Measurements from ENCODE around the gene ISL1. TPM values are rescaled to one million over a fixed set of nuclear protein-coding genes. Genes with fewer than 3 reads are reported as not detected.

Gene ISL1
- total RNA-seq, 1 donor from 2014 or later, result 25.0 TPM

GRCh38 chr5:51380603-51381207, 2.5 kb upstream of the ISL1 start:
- TF ChIP-seq POLR2A (IDR thresholded peaks at IDR 0.05) (no peak), CTCF (IDR thresholded peaks at IDR 0.05) (peak; percentile 3 to 46 (median 38)), POLR2AphosphoS5 (IDR thresholded peaks at IDR 0.05; ENCODE audit: insufficient read depth in 1 of 2, low read depth in 1 of 2) (no peak)
- peaks cover 11% of the 10 kb centered on the region for H3K4me1 ChIP-seq
- DNase-seq (ENCODE audit: extremely low spot score in 2 of 2), result no peak
- intact Hi-C loops (cut with DNase I), result loop anchor here (10.0 kb wide), 1 partner anchor 1414 kb away; no protein-coding TSS in a partner anchor
- no peaks in the 10 kb centered on the region for H3K27me3 ChIP-seq
- no peaks in the 10 kb centered on the region for H3K36me3 ChIP-seq
- H3K9me3 ChIP-seq, result no peaks in the 10 kb centered on the region
- H3K4me3 ChIP-seq, result peak overlapping the region; percentile 70 to 78
- peak overlapping the region; percentile 99 for H3K27ac ChIP-seq

DNA sequence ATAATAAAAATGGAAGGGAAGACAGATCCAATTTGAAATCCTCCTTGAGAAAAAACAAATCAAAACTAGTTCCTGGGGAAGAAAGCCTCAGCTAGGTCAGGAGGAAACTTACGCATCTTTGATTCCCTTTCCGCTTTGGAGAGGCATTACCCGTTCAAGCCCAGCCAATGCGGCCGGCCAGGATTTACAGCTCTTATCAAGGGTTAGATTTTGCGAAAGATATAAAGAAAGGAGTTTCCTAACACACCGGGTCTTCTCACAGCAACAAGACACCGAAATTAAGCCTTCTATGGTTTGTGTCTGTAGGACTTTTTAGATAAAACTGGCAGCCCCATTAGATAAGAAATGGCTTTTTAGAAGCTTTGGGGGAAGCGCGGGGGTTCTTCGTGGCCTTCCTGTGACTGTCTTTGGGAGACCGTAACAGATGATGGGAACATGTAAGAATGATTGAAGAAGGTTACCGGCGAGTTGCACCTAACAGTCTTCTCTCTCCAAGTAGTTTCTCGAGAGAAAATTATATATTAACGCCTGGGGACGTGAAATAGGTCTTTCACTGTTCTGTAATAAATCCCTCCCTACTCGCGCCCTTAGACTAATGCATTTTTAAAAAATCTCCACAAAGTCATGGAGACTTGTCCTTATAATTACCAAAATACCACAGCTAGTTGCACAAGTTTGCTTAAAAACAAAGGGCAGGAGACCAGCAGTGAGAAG, 1.3 kb upstream of the ISL1 start:
- H3K27ac ChIP-seq, result peak overlapping the region; percentile 99
- peak overlapping the region; percentile 70 to 78 for H3K4me3 ChIP-seq
- no peaks in the 10 kb centered on the region for H3K27me3 ChIP-seq

DNA sequence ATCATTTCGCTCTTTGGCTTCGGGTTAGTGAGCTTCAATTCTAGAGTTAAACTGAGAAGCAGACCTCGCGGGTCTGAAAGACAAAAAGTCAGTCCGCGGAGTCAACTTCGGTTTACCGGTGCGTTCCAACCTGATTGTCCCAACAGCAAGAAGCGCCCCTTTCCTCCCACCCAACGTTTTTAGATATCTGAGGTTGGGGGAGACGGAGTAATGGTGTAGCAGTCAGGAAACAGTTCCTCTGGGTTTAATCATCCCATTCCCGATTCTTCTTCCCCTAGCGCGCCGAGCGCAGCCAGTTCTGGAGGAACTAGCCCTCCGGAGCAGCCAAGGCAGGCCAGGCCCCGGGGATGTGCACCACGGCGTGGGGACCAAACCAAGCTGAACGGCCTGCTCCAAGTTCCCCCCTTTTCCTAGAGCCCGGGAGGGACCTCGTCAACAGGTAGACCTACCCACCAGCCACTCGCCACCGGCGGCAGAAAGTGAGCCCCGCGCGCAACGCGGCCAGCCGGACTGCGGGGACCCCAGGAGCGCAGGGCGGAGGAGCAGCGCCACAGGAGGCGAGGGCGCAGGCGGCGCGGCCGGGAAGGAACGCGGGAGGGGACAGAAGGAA, 622 bp upstream of the ISL1 start:
- H3K9me3 ChIP-seq, result no peaks in the 10 kb centered on the region
- DNase-seq (ENCODE audit: extremely low spot score in 2 of 2), result no peak
- no peaks in the 10 kb centered on the region for H3K4me1 ChIP-seq
- no peaks in the 10 kb centered on the region for H3K27me3 ChIP-seq
- TF ChIP-seq CTCF (IDR thresholded peaks at IDR 0.05) (no peak), POLR2A (IDR thresholded peaks at IDR 0.05) (no peak), POLR2AphosphoS5 (IDR thresholded peaks at IDR 0.05; ENCODE audit: insufficient read depth in 1 of 2, low read depth in 1 of 2) (no peak)
- peak overlapping the region; percentile 70 to 78 for H3K4me3 ChIP-seq
- no peaks in the 10 kb centered on the region for H3K36me3 ChIP-seq
- peak overlapping the region; percentile 99 for H3K27ac ChIP-seq
- intact Hi-C loops (cut with DNase I), result loop anchor here (10.0 kb wide), 1 partner anchor 1412 kb away; no protein-coding TSS in a partner anchor

More for the DNA sequence above, 1.3 kb upstream of the ISL1 start:
- Histone ChIP-seq H3K36me3 (no peaks in the 10 kb centered on the region), H3K4me1 (no peaks in the 10 kb centered on the region), H3K9me3 (no peaks in the 10 kb centered on the region)
- intact Hi-C loops (cut with DNase I), result loop anchor here (10.0 kb wide), 1 partner anchor 1413 kb away; no protein-coding TSS in a partner anchor
- DNase-seq (ENCODE audit: extremely low spot score in 2 of 2), result no peak
- no peak for TF ChIP-seq POLR2AphosphoS5 (IDR thresholded peaks at IDR 0.05; ENCODE audit: insufficient read depth in 1 of 2, low read depth in 1 of 2)
- no peak for TF ChIP-seq CTCF (IDR thresholded peaks at IDR 0.05)
- TF ChIP-seq POLR2A (IDR thresholded peaks at IDR 0.05), result no peak

- Histone ChIP-seq H3K4me3 (peak overlapping the region; percentile 70 to 78), H3K4me1 (no peaks in the 10 kb centered on the region), H3K9me3 (no peaks in the 10 kb centered on the region), H3K36me3 (no peaks in the 10 kb centered on the region), H3K27me3 (no peaks in the 10 kb centered on the region), H3K27ac (peak overlapping the region; percentile 99)
- no peak for TF ChIP-seq POLR2AphosphoS5 (IDR thresholded peaks at IDR 0.05; ENCODE audit: insufficient read depth in 1 of 2, low read depth in 1 of 2)
- TF ChIP-seq POLR2A (IDR thresholded peaks at IDR 0.05), result no peak
- TF ChIP-seq CTCF (IDR thresholded peaks at IDR 0.05), result no peak
- no peak for DNase-seq (ENCODE audit: extremely low spot score in 2 of 2)
- intact Hi-C loops (cut with DNase I), result loop anchor here (10.0 kb wide), 1 partner anchor 1410 kb away; no protein-coding TSS in a partner anchor
Measured at GRCh38 chr5:51384281-51384840, 1.1 kb downstream of the ISL1 start.
